HCT116 (cell line): ENCODE data around the gene LTB4R. TPM values are rescaled to one million over a fixed set of nuclear protein-coding genes. Genes with fewer than 3 reads are reported as not detected.

Source experiments
- ATAC-seq: fragments of 200-7000 bp; cut with Tn5 transposase; 2 replicates; pipeline ENCODE4 v1.9.1; 2020; ENCODE audit warnings: mild to moderate bottlenecking, moderate library complexity
- BruUV-seq: library from RNA; stranded (reverse); fragments of 400-500 nt; replicated peaks from 2 replicates; lab custom pipeline; 2021; lab: Mats Ljungman, UMichigan
- CTCF ChIA-PET: fragments of 300-600 bp; sonication (Branson Sonifier 250); formaldehyde crosslinking; loops from one replicate; lab custom pipeline; 2021; ENCODE audit warnings: antibody characterized with exemption; lab: Charles Lee
- POLR2A ChIA-PET: fragments of 300-600, 350-600 bp; sonication (Branson Sonifier 250); formaldehyde crosslinking; loops from one replicate; lab custom pipeline; 2021; ENCODE audit warnings: antibody characterized with exemption; lab: Charles Lee
- RAD21 ChIA-PET, 2 experiments: fragments of 300-600 bp; sonication (Branson Sonifier 250); formaldehyde crosslinking; loops; one replicate each; lab custom pipeline; 2023; ENCODE audit warnings: low total read pairs in 2 of 2; ENCODE audit not compliant: uncharacterized antibody in 2 of 2, unreplicated experiment in 2 of 2, low non-redundant PET in 1 of 2; lab: Charles Lee
- DNase-seq: peaks from one replicate; pipeline ENCODE4 v3.0.0-alpha.2; 2010; ENCODE audit warnings: low read depth, low spot score
- H2AFZ ChIP-seq: fragments of 200-600 bp; shearing (Covaris generic), sonication (generic); 2 replicates; pipeline ENCODE4 v1.6.1; 2017; ENCODE audit warnings: low read depth, mixed run types, mixed read lengths, antibody characterized with exemption, low read length; ENCODE audit not compliant: poor library complexity, severe bottlenecking
- H3K27ac ChIP-seq: 2 replicates; pipeline ENCODE4 v1.5.1; 2012; ENCODE audit warnings: low read depth, low read length
- H3K27me3 ChIP-seq: fragments of 200-600 bp; sonication (generic); 2 replicates; pipeline ENCODE4 v1.6.1; 2016; ENCODE audit warnings: mixed run types, low read length, mixed read lengths; ENCODE audit not compliant: insufficient read depth
- H3K36me3 ChIP-seq, 2 experiments: fragments of 200-500 bp in 1 of 2; fragments of 200-600 bp in 1 of 2; sonication (Bioruptor generic) in 1 of 2; sonication (generic) in 1 of 2; 2 replicates each; pipeline versions ENCODE4 v1.5.1 to v1.6.1; 2014 to 2016; ENCODE audit warnings: low read length in 2 of 2, inconsistent platforms in 1 of 2, mixed read lengths in 1 of 2, mixed run types in 1 of 2; ENCODE audit not compliant: insufficient read depth in 2 of 2, control insufficient read depth in 1 of 2
- H3K4me1 ChIP-seq, 2 experiments: fragments of 200-600 bp in 1 of 2; sonication (generic) in 1 of 2; 2 replicates each; pipeline versions ENCODE4 v1.5.1 to v1.6.1; 2012 to 2017; ENCODE audit warnings: low read length in 2 of 2, inconsistent platforms in 1 of 2, mild to moderate bottlenecking in 1 of 2, mixed read lengths in 1 of 2, mixed run types in 1 of 2, moderate library complexity in 1 of 2; ENCODE audit not compliant: insufficient read depth in 2 of 2, control insufficient read depth in 1 of 2
- H3K4me2 ChIP-seq: fragments of 200-600 bp; sonication (generic); 2 replicates; pipeline ENCODE4 v1.6.1; 2017; ENCODE audit warnings: mixed run types, low read length, mixed read lengths
- H3K4me3 ChIP-seq, 2 experiments: fragments of 200-600 bp in 1 of 2; sonication (generic) in 1 of 2; replicated peaks in 1 of 2; 2 replicates each; pipeline ENCODE4 v1.5.1; 2011 to 2016; ENCODE audit warnings: low read length in 2 of 2, control low read depth in 1 of 2, low read depth in 1 of 2, mild to moderate bottlenecking in 1 of 2, mixed read lengths in 1 of 2, mixed run types in 1 of 2
- H3K79me2 ChIP-seq: fragments of 200-600 bp; sonication (generic); 2 replicates; pipeline ENCODE4 v1.6.1; 2017; ENCODE audit warnings: mild to moderate bottlenecking, mixed run types, low read length, moderate library complexity, mixed read lengths; ENCODE audit not compliant: insufficient read depth
- H3K9ac ChIP-seq: fragments of 200-600 bp; sonication (generic); 2 replicates; pipeline ENCODE4 v1.6.1; 2016; ENCODE audit warnings: low read length, mixed read lengths
- H3K9me2 ChIP-seq: fragments of 200-600 bp; sonication (generic), shearing (Covaris generic); 2 replicates; pipeline ENCODE4 v1.6.1; 2017; ENCODE audit warnings: mixed run types, mild to moderate bottlenecking, moderate library complexity; ENCODE audit not compliant: insufficient read depth
- H3K9me3 ChIP-seq, 2 experiments: fragments of 200-500 bp in 1 of 2; fragments of 200-600 bp in 1 of 2; sonication (Bioruptor generic) in 1 of 2; sonication (generic) in 1 of 2; 2 replicates each; pipeline ENCODE4 v1.6.1; 2014 to 2017; ENCODE audit warnings: low read length in 2 of 2, mixed read lengths in 2 of 2, inconsistent platforms in 1 of 2, low read depth in 1 of 2, mild to moderate bottlenecking in 1 of 2, mixed run types in 1 of 2, moderate library complexity in 1 of 2; ENCODE audit not compliant: control insufficient read depth in 1 of 2, insufficient read depth in 1 of 2
- H4K20me1 ChIP-seq: fragments of 200-600 bp; sonication (generic), shearing (Covaris generic); 2 replicates; pipeline ENCODE4 v1.6.1; 2017; ENCODE audit warnings: mixed run types, mild to moderate bottlenecking, moderate library complexity; ENCODE audit not compliant: insufficient read depth
- CBX3 ChIP-seq: IDR thresholded peaks from 2 replicates; pipeline ENCODE4 v1.6.1; 2012; ENCODE audit warnings: low read depth
- CEBPB ChIP-seq: IDR thresholded peaks from 2 replicates; pipeline ENCODE4 v1.6.1; 2012; ENCODE audit warnings: low read depth
- ELF1 ChIP-seq: IDR thresholded peaks from 2 replicates; pipeline ENCODE4 v1.6.1; 2012; ENCODE audit warnings: low read depth, borderline replicate concordance
- EZH2 ChIP-seq: fragments of 200-600 bp; sonication (generic); IDR thresholded peaks from 2 replicates; pipeline ENCODE4 v1.6.1; 2017; ENCODE audit warnings: antibody characterized with exemption, mixed run types
- EZH2phosphoT487 ChIP-seq: fragments of 200-600 bp; IDR thresholded peaks from 2 replicates; pipeline ENCODE4 v1.6.1; 2018; ENCODE audit warnings: antibody characterized with exemption, borderline replicate concordance
- FOSL1 ChIP-seq: IDR thresholded peaks from 2 replicates; pipeline ENCODE4 v1.6.1; 2012; ENCODE audit warnings: low read depth
- POLR2AphosphoS5 ChIP-seq: IDR thresholded peaks from 2 replicates; pipeline ENCODE4 v1.6.1; 2011; ENCODE audit warnings: mild to moderate bottlenecking, low read depth, low read length, moderate library complexity
- RAD21 ChIP-seq: IDR thresholded peaks from 2 replicates; pipeline ENCODE4 v1.6.1; 2012; ENCODE audit warnings: low read depth, mild to moderate bottlenecking
- SIN3A ChIP-seq: IDR thresholded peaks from 2 replicates; pipeline ENCODE4 v1.6.1; 2012; ENCODE audit warnings: low read depth
- SP1 ChIP-seq: IDR thresholded peaks from 2 replicates; pipeline ENCODE4 v1.6.1; 2012; ENCODE audit warnings: low read depth
- TCF7L2 ChIP-seq: IDR thresholded peaks from 2 replicates; pipeline ENCODE4 v1.7.0; 2011; ENCODE audit warnings: borderline replicate concordance, inconsistent platforms; ENCODE audit not compliant: insufficient read depth, insufficient read length; ENCODE audit errors: extremely low read depth
- YY1 ChIP-seq: IDR thresholded peaks from 2 replicates; pipeline ENCODE4 v1.6.1; 2011; ENCODE audit warnings: low read length, low read depth, moderate library complexity, mild to moderate bottlenecking; ENCODE audit not compliant: insufficient replicate concordance; ENCODE audit errors: extremely low read depth
- ZNF274 ChIP-seq: fragments of 200-500 bp; sonication (Bioruptor generic); IDR thresholded peaks from 2 replicates; pipeline ENCODE4 v1.6.1; 2014; ENCODE audit warnings: mild to moderate bottlenecking, low read depth, low read length, inconsistent platforms
- intact Hi-C: fragments of 100-400 bp; cut with micrococcal nuclease; formaldehyde crosslinking; loops from 2 replicates; pipeline ENCODE4 v1.10.0; 2022
- total RNA-seq: library from RNA; stranded (reverse); gene quantifications from one replicate; pipeline ENCODE4 v1.2.1, GENCODE V29; 2021; ENCODE audit not compliant: unreplicated experiment
- TF ChIP-seq, protein P1 (sequence below), 3 experiments: fragments of 200-600 bp in 1 of 3; sonication (generic) in 1 of 3; IDR thresholded peaks in 2 of 3; conservative IDR thresholded peaks in 1 of 3; 2 replicates each; pipeline ENCODE4 v1.5.1; 2012 to 2017; ENCODE audit warnings: low read depth in 2 of 3, low read length in 2 of 3, antibody characterized with exemption in 1 of 3, borderline replicate concordance in 1 of 3, control low read depth in 1 of 3, mild to moderate bottlenecking in 1 of 3, mixed read lengths in 1 of 3, mixed run types in 1 of 3, moderate library complexity in 1 of 3; ENCODE audit not compliant: insufficient read depth in 1 of 3
- TF ChIP-seq, protein P2 (sequence below): IDR thresholded peaks from 2 replicates; pipeline ENCODE4 v1.6.1; 2012

The LTB4R gene
- total RNA-seq, 1 experiment from 2014 or later = 14.8 TPM

DNA sequence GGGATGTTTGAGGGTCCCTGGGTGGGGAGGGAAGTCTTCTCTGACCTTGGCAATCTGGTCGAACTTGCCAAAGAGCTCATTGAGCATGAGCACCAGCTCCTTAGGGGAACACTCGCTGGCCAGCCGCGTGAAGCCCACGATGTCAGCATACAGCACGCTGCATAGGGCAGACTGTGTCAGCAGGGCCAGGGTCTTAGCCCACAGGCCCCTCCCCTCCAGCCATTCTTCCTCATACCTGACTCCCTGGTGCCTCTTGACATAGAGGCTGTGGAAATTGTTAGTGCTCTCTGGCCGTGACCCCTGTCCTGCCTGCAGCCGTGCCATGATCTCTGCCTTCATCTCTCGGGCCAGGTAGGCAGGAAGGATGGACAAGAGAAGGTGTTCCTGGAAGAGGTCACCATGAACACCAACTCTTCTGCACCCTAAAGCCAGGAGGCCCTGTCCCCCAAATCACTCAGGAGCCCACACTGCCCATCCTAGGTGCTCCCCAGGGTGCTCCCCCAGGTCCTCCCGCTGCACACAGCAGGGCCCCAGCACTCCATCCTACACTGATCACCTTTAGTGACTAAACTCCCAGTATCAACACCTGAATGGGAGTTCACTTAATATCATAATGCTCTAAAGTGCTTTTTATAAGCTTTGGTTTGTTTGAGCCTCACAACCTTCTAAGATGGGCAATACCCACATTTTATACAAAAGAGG is 19.8 kb downstream of the LTB4R start (continued):
- TF ChIP-seq SIN3A (no peak), RAD21 (no peak), FOSL1 (no peak), CBX3 (no peak), POLR2AphosphoS5 (no peak)
- TF ChIP-seq, protein P1, sequence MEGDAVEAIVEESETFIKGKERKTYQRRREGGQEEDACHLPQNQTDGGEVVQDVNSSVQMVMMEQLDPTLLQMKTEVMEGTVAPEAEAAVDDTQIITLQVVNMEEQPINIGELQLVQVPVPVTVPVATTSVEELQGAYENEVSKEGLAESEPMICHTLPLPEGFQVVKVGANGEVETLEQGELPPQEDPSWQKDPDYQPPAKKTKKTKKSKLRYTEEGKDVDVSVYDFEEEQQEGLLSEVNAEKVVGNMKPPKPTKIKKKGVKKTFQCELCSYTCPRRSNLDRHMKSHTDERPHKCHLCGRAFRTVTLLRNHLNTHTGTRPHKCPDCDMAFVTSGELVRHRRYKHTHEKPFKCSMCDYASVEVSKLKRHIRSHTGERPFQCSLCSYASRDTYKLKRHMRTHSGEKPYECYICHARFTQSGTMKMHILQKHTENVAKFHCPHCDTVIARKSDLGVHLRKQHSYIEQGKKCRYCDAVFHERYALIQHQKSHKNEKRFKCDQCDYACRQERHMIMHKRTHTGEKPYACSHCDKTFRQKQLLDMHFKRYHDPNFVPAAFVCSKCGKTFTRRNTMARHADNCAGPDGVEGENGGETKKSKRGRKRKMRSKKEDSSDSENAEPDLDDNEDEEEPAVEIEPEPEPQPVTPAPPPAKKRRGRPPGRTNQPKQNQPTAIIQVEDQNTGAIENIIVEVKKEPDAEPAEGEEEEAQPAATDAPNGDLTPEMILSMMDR (IDR thresholded peaks at IDR 0.05 in 2 of 3, conservative IDR thresholded peaks at IDR 0.05 in 1 of 3; ENCODE audit: borderline replicate concordance in 1 of 3, insufficient read depth in 1 of 3, low read depth in 2 of 3, low read length in 2 of 3) = no peak

GRCh38 chr14:24331731-24332267 is 20.5 kb downstream of the LTB4R start:
- Histone ChIP-seq H3K9me2 (no peaks in the 10 kb centered on the region), H3K4me2 (no peak overlapping the region), H3K4me3 (no peak overlapping the region), H3K27me3 (no peaks in the 10 kb centered on the region), H3K27ac (no peak overlapping the region; the same call in 1 of the 2 replicates), H3K9ac (no peak overlapping the region), H3K36me3 (no peaks in the 10 kb centered on the region), H3K79me2 (no peaks in the 10 kb centered on the region), H4K20me1 (no peaks in the 10 kb centered on the region), H3K9me3 (no peaks in the 10 kb centered on the region), H3K4me1 (peaks cover 4 to 12% of the 10 kb centered on the region in 2 experiments), H2AFZ (no peak overlapping the region)
- ChIA-PET POLR2A (interaction anchor here (1.3 to 4.2 kb wide), 3 partner anchors 89 to 105 kb away, joined by 3 to 38 read pairs (median 5); partner anchors contain the start of genes CBLN3, KHNYN and TINF2), CTCF (interaction anchor here (2.9 to 6.3 kb wide), 3 partner anchors 34 to 104 kb away, joined by 25 to 162 read pairs (median 82); partner anchors contain the start of genes CBLN3 and KHNYN), RAD21 (interaction anchor here (1.7 to 2.5 kb wide), 3 partner anchors 100 kb away, joined by 6 to 25 read pairs (median 21); no protein-coding TSS in a partner anchor)
- no TSS peak for BruUV-seq
- no peak for DNase-seq
- intact Hi-C loops = no loop called here
- no peak for ATAC-seq
- no peak for TF ChIP-seq CEBPB
- no peak for TF ChIP-seq ELF1
- TF ChIP-seq EZH2 = no peak
- TF ChIP-seq SP1 = no peak
- no peak for TF ChIP-seq EZH2phosphoT487
- TF ChIP-seq CBX3 = no peak
- TF ChIP-seq YY1 = no peak
- TF ChIP-seq, protein P2, sequence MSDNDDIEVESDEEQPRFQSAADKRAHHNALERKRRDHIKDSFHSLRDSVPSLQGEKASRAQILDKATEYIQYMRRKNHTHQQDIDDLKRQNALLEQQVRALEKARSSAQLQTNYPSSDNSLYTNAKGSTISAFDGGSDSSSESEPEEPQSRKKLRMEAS = no peak
- TF ChIP-seq TCF7L2 = no peak
- TF ChIP-seq, protein P1 (IDR thresholded peaks at IDR 0.05 in 2 of 3, conservative IDR thresholded peaks at IDR 0.05 in 1 of 3; ENCODE audit: borderline replicate concordance in 1 of 3, insufficient read depth in 1 of 3, low read depth in 2 of 3, low read length in 2 of 3) = no peak
- TF ChIP-seq ZNF274 = no peak
